NCI-H345 (cell line): ENCODE data around the gene DCLK2.

Source experiments
- DNase-seq: peaks from one replicate; lab custom pipeline; 2025; lab: John Stamatoyannopoulos, UW

Gene DCLK2

DNA sequence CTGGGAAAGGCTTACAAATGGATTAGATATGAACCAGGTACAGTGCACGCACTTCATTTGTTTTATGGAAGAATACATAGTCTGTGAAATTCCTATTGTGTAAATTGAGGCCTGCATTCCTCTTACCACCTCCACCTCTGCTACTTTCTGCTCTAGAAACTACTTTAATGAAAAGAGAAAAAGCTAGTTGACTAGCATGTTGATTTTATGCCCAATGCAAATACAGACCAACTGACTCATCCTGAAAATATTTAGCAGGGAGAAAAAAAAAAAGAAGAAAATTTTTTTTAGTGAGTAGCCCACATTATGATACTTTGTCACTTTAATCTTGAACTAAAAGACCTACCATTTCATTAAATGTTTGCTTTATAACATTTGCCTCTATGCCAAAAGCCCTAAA is 41.2 kb downstream of the DCLK2 start:
- no peak for DNase-seq

DNA sequence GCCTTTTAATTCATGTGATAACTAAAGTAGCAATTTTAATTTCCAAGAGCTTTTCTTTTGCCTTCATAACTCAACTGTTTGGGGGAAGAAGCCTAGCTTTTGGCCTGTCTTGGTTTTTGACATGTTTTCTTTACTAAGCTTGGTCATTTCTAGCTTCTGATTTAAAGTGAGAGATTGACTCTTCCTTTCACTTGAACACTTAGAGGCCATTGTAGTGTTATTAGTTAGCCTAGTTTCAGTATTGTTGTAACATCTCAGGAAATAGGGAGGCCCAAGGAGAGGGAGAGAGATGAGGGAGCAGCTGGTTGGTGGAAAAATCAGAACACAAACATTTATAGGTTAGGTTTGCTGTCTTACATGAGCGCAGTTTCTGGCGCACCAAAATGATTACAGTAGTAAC is 44.8 kb downstream of the DCLK2 start:
- DNase-seq: no peak

DNA sequence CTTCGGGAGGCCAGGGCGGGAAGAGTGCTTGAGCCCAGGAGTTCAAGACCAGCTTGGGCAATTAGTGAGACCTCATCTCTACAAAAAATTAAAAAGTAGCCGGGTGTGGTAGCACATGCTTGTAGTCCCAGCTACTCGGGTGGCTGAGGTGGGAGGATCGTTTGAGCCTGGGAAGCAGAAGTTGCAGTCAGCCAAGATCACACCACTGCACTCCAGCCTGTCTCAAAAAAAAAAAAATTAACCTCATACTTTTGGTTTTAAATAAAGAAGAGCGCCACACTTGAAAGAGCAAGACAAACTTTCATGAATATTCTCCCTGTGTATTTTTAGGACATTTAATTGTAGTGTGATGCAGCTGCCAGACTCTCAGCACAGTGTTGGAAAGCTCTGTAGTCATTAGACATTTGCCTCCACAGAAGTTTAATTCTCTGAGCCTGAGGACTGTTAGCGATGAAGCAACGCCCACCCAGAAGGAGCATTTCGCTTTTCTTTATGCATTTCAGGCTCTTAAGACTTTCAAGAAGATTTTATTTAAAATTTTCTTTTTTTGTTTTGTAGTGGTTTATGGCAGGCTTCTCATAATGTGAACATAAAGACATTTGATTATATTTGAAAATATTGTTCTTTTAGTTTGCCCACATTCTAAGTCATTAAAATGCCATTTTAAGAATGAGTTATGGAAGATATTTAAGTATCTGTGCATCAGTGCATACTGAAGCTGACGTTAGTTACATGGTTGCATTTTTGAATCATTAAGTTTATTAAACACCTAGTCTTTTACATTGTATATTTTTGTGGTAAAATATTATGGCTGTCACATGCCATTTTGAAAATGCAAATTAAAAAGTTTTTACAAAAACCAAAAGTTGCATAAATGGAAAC is 45.8 kb downstream of the DCLK2 start:
- no peak for DNase-seq

DNA sequence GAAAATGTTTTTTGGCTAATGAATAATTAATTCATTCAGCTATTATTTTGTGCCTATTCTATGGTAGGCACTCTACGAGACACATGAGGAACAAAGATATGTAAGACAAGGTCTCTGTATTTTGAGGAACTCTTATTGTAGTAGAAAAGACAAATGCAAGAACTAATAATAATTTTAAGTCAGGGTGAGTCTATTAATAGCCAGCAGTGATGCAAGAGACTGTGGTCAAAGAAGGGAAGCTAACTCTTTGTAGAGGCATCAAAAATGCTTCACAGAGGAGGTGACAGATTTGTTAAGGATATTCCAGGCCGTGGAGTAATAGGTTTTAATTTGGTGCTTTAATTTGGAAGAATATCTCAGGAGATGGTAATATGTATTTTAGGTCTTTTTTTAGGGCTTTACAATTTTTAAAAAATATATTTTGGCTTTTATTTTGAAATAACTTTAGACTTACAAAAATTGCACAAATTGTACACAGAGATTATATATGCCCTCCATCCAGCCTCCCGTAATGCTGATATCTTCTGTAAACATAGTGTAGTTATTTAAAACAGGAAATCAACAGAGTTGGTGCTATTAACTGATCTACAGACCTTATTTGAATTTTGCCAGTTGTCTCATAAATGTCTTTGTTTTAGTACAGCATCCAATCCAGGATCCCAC is 48.1 kb downstream of the DCLK2 start:
- no peak for DNase-seq

DNA sequence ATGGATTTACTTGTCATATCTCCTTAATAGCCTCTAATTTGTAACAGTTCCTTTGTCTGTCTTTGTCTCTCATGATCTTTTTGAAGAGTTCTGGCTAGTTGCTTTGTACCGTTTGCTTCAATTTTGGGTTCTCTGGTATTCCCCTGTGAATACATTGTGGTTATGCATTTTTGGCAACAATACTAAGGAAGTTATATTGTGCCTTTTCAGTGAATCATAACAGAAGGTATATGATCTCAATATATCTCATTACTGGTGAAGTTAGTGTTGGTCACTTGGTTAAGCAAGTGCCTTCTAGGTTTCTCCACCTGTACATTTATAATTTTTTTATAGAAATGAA is 48.6 kb downstream of the DCLK2 start:
- DNase-seq: no peak

DNA sequence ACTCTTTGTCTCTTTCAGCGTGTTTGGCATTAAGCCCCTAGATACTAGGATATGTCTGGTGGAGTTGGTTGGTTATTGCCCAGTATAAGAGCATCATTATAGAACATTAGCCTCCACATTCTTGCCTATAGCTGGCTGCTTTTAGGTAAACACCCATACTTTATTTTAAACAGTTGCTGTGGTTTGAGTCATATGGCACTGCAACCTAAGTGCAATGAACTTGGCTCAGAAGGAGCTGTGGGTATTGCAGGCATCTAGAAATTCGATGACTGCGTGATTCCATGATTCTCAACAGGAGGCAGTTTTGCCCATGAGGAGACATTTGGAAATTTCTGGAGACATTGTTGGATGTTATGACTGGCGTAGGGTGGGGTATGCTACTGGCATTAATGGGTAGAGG is 49.5 kb downstream of the DCLK2 start:
- DNase-seq: no peak

DNA sequence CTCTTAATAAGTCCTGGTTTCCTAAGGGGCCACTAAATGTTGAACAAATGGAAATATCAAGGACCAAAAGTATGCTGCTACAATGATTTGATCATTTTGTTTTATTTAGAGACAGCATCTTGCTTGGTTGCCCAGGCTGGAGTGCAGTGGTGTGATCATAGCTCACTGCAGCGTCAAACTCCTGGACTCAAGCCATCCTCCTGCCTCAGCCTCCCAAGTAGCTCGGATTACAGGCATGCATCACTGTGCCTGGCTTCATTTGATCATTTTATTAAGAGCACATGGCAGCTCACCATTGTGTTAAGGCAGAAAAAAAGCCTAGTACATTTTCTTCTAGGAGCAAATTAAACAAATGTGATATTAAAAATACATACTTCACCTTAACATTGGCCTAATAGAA is 52.7 kb downstream of the DCLK2 start:
- DNase-seq: no peak

DNA sequence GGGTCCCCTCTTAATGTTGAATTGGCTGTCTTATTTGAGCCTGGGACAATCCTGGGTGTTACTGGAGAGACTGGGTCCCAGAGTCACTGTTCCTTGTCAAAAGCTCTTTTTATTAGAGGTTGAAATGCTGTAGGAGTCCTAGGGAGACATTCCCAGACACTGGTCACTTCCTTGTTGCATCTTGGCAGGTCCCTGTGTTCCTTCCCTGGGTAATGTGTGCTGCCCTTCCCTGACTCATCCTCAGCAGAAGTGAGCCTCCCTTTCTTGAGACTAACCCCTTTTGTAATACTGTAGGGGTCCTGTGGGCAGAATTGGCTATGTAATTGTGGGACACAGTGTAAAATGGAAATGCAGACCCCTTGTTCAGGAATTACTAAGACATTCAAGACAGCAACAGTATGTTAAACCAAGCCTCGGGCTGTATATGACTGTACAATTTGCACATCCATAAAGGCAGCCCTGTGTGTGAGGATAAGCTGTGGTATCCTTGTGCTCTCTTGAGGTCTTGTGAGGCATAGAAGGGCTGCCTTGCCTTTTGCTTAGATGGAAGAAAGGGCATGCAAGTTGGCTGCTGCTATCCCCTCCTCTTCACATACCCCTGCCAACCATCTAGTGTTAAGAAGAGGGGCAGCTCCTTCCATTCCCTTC is 53.5 kb downstream of the DCLK2 start:
- DNase-seq: no peak

DNA sequence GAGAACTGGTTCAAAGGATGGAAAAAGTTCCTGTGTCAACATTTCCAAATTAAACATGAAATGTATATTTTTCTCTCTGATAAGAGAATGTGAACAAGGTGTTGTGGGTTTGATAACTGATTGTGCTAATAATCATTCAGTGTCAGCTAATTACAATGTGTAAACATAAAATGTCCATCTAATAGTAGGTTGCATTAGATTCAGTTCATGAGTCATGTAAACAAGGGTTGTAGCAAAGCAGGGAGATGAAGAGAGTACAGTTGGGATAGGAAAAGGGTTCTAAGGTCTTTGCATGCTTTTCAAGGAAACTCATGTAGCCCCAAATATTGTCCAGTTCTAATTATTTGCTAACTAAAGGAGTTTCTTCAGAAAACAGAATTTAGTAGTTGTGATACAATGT is 55.4 kb downstream of the DCLK2 start:
- DNase-seq: no peak

DNA sequence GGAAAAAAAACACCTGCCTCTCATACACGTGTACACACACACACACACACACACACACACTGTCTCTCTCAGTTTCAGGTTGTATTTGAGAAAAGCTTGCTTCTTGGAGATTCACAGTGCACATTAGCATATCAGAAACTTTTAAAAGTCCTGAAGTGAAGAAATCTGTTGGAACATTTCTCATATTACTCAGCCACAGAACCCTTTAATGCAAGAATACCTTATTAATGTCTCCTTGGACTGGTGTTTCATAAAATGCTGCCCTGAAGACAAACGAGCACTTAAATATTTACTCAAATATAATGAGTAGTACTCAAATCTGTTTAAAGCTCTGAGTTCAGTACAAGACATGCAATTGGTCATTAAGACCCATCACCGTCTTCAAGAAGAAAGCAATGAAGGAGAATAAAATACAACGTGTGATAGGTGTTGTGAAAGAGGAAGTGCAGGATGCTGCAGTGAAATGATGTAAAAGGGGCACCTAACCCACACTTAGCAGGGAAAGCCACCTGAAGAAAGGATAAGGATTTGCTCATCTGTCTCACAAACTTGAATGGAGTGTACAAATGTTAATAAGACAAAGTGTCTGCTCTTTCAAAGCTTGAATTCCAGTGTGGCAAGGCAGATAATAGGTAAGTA is 57.0 kb downstream of the DCLK2 start:
- no peak for DNase-seq

DNA sequence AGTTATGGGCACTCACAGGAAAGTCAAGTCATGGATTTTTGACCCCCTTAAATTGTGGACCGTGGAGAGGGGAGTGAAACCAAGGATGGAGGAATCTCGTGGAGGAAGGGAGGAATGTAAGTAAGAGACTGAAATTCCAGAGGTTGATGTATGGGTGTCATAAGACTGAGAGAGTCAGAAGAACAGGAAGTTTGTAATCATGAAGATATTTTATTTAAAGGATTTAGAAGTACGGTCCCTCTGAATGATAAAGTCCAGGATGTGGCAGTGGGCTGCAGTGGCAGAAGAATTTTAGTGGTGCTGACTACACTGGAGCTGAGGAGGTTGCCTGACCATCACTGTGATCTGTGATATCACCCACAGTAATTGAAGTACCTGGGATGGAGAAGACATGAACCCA is 57.8 kb downstream of the DCLK2 start:
- no peak for DNase-seq

DNA sequence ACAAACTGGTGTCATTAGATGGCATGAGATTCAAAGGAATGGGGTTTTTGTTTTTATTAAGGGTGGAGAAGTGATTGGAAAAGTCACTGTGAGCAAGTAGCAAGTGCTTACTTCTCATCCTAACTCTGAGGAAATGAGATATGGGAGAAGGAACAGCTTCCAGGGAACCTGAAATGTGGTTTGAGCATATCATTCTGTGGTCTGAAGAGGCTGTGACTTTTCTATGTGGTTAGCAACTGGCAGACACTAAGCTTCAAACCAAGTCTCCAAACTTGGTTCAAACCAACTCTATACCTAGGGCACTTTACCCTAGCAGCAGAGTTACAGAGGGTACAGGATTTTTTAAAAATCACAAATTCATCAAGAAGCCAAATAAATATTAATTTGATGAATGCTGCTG is 58.2 kb downstream of the DCLK2 start:
- no peak for DNase-seq

DNA sequence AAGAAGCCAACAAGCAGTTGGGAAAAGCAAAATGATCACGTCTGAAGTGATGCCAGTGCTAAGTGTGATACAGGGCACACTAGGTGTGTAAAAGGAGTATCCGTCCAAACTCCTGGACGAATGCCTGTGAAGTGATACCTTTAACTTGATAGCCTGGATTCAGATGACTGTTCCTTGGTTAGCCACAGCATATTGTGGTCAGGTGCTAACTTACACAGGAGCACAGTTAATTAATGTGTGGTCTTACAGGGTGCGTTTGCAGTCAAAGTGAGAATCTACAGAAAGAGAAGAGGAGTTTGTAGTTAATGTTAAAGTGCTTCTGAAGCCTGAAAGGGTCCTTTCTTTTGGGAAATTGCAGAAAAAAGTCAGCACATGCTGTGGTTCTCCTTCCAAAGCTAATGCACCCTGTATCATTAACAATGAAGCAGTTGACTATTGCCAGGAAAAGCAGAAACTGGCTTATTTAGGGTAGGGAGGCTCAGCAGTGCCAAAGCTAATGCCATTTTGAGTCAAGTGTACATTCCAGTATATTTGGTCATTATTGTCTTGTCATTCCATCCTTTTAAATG is 61.1 kb downstream of the DCLK2 start:
- DNase-seq: no peak

DNA sequence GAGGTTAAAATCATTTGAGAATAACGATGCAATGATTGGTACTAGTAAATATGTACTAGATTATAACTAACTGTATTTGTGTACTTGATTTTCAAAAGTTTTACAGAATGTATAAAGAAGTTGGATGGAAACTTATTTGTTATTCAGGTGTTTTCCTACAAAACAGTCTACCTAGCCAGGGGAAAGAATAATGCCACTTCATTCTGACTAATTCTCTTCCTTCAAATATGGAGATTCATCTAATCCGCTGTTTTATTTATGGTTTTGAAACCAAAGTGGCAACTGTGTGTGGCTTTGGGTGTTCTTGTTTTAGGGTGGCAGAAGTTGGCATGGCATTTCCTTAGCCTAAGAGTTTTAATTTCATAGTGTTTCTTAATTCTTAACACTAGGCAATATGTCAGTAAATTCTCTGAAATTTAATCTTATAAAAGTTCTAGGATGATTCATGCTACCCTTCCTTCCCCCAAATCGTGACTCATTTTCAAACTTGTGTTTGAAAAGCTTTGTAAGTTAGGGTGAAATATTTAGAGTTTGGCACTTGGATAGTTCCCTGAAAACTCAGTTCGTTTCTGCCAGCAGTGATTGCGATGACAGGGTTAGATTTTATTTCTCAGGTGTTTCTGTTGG is 62.6 kb downstream of the DCLK2 start:
- DNase-seq: no peak

DNA sequence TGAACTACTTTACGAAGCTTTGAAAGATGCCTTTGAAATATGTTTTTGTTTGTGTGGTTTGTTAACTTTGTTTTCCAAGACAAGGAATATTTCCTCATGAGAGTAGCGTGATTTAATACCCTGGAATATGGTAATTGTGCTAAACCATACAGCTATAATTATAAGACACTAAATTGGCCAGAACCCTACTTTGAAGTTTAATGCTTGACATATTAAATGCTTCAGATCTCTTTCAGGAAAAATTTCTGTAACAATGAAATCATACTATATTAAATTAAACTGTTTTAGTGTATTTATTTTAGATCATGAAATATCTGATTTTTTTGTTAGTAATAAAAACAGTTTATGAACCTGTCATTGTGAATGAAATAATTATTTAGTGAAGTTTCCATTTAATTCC is 63.5 kb downstream of the DCLK2 start:
- no peak for DNase-seq

DNA sequence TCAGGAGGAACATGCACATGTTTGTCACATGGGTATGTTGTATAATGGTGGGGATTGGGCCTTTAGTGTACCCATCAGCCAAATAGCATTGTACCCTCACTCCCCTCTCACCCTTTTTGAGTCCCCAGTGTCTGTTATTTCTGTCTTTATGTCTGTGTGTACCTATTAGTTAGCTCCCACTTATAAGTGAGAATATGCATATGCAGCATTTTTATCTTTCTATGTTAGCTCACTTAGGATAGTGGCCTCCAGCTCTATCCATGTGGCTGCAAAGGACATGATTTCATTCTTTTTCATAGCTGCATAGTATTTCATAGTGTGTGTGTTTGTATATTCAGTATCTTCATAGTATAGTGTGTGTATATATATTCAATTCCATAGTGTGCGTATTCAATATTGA is 64.6 kb downstream of the DCLK2 start:
- no peak for DNase-seq

DNA sequence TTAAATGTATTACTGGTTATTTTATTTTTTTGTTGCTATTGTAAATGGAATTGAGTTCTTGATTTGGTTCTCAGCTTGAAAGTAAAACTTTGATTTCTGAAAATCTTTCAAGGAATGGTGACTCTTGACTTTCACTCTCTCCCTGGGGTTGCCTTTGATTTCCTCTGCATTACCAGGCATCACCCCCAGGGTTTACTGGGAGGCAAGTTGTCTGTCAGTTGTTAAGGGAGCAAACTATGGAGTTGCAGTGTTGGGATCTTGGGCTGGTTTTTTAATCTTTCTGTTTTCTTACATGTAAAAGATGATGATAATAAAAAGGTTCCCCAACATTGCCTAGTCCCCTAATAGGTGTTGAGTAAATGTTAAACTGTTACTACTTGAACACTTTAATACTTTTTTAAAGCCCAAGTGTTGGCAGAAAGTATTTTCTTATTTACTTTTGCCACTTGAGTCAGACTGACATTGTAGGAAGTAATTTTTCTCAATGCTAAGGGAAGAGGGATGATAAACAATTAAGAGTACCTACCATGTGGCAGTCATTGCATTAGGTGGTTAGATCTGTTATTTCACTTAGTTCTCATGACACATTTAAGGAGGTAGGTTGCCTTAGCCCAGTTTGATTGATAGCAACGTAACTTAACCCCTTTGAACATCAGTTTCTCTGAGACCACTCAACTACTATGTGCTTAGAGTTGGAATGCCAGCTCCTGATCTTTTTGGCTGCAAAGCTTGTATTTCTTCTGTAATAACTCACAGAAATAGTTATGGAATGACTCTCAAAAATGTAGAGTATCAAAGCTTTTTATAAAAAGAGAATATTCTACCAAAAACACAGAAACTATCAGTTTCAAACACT is 67.1 kb downstream of the DCLK2 start:
- no peak for DNase-seq

DNA sequence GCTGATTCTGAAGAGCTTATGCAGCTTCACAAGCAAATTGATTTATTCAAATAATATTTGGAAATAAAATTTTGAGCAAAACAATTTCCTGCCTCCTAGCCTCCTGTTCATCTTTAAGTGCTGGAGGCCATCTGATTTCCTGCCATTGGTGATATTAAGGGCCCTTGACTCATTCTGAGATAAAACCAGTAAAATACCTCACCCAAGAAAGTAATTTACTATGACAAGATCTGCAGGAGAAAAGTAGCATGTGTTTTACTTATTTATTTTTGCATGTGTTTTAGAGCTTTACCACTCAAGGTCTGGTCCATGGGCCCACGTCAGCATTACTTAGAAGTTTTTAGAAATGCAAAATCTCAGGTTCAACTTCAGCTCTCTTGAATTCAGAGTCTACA is 67.7 kb downstream of the DCLK2 start:
- DNase-seq: no peak

DNA sequence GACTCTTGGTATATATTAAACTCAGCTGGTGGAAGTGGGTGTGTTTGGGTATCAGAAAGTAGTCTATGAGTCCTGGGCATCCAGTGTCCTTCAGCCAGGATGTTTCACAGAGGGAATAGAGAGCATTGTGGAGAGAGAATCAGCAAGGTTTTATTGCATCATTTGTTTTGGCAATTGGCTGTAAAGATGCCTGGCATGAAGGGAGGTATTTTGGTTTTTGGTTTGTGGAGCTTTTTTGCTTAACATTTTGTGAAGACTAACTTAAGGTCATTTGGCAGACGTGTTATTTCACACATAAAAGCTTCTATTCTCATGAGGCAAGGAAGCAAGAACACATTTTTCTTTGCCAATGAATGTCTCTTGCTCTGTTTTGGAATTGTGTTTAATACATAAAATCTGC is 71.1 kb downstream of the DCLK2 start:
- no peak for DNase-seq

DNA sequence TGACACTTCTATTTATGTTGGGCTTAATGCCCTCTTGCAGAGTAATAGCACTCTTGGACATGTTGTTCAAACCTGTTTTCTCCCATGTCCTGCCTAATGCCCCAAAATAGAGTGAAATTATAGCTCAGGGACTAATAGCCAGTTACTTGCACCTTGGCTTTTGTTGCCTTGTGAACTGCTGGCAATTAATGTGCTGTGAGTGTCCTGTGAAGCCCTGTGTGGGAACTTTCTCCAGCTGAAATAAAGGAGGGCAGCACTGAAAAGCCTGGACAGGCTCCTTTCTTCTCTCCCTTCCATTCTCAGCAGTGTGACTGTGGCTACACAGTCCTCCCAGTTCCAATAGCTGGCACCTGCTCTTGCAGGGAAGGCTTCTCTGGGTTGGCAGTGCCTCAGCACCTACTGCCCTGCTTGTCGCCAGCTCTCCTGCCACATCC is 72.4 kb downstream of the DCLK2 start:
- no peak for DNase-seq

DNA sequence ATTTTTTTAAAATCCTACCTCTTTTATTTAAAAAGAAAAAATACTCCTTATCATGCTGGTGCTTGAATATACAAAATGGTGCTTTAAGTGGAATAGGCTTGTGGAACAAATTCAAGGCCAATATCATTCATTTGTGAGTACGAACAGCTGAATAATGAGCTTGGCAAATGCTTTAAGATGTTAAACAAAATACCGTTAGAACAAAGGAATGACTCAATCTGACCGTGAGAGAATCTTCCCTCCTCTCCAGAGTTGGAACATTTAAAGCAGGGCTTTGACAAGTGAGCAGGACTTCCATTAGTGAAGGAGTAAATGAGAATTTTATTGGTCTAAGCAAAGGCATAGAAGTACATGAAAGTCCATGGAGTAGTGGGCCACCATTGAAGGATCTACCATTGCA is 74.5 kb downstream of the DCLK2 start:
- DNase-seq: no peak
